K562 (cell line): Measurements from ENCODE around the gene GP1BA. TPM values are rescaled to one million over a fixed set of nuclear protein-coding genes. Genes with fewer than 3 reads are reported as not detected.

ENCODE experiments used
- DMBX1 ChIP-seq: fragments of 250-450 bp; sonication (Bioruptor Pico); IDR thresholded peaks from 2 replicates; pipeline ENCODE4 v1.8.0; 2022; ENCODE audit warnings: inconsistent platforms, mild to moderate bottlenecking, moderate library complexity, borderline replicate concordance
- EP300 ChIP-seq: IDR thresholded peaks from 2 replicates; pipeline ENCODE4 v1.6.1; 2012; ENCODE audit warnings: low read length, improper control_type of control experiment
- FOS ChIP-seq: IDR thresholded peaks from 3 replicates; pipeline ENCODE4 v1.6.1; 2011; ENCODE audit not compliant: insufficient read length; ENCODE audit errors: extremely low read depth
- FOXJ3 ChIP-seq: sonication (generic); formaldehyde crosslinking; IDR thresholded peaks from 2 replicates; pipeline ENCODE4 v1.4.0; 2020; ENCODE audit warnings: mild to moderate bottlenecking, missing genetic modification reagents
- FOXM1 ChIP-seq, 2 experiments: fragments of 450-650 bp in 1 of 2; sonication (generic) in 1 of 2; formaldehyde crosslinking in 1 of 2; IDR thresholded peaks; 2 replicates each; pipeline versions ENCODE4 v1.6.1 to v1.9.0; 2017 to 2022; ENCODE audit warnings: low read depth in 2 of 2, mild to moderate bottlenecking in 2 of 2, missing genetic modification reagents in 1 of 2, moderate library complexity in 1 of 2
- MBD2 ChIP-seq: sonication (generic); IDR thresholded peaks from 2 replicates; pipeline ENCODE4 v1.6.1; 2016; ENCODE audit warnings: low read depth, borderline replicate concordance
- MEF2A ChIP-seq: IDR thresholded peaks from 2 replicates; pipeline ENCODE4 v1.6.1; 2011; ENCODE audit warnings: low read depth, mild to moderate bottlenecking, low read length, moderate library complexity; ENCODE audit not compliant: control insufficient read depth
- MEIS2 ChIP-seq: fragments of 450-650 bp; IDR thresholded peaks from 2 replicates; pipeline ENCODE4 v1.6.1; 2014; ENCODE audit warnings: mild to moderate bottlenecking; ENCODE audit not compliant: partially characterized antibody
- NR2F6 ChIP-seq: fragments of 450-650 bp; formaldehyde crosslinking; IDR thresholded peaks from 2 replicates; pipeline ENCODE4 v1.4.0; 2020; ENCODE audit warnings: mild to moderate bottlenecking
- POLR2A ChIP-seq: fragments of 450-650 bp; conservative IDR thresholded peaks from 2 replicates; pipeline ENCODE4 v1.6.1; 2016
- POU5F1 ChIP-seq: fragments of 150-350 bp; IDR thresholded peaks from 2 replicates; pipeline ENCODE4 v1.6.1; 2014; ENCODE audit warnings: borderline replicate concordance, low read length, low read depth, mild to moderate bottlenecking; ENCODE audit not compliant: partially characterized antibody
- PYGO2 ChIP-seq: fragments of 450-650 bp; IDR thresholded peaks from 2 replicates; pipeline ENCODE4 v1.6.1; 2016; ENCODE audit warnings: mild to moderate bottlenecking, missing genetic modification characterization, moderate library complexity, missing compliant biosample characterization
- TARDBP ChIP-seq: fragments of 450-650 bp; IDR thresholded peaks from 2 replicates; pipeline ENCODE4 v1.6.1; 2016
- TBP ChIP-seq: optimal IDR thresholded peaks from 2 replicates; pipeline ENCODE3; 2011; ENCODE audit warnings: low read depth, low read length, improper control_type of control experiment
- TCF3 ChIP-seq: sonication (generic); formaldehyde crosslinking; IDR thresholded peaks from 2 replicates; pipeline ENCODE4 v1.4.0; 2020; ENCODE audit warnings: mild to moderate bottlenecking, missing genetic modification reagents
- TEAD1 ChIP-seq, 2 experiments: fragments of 450-650 bp in 1 of 2; sonication (generic) in 1 of 2; formaldehyde crosslinking; IDR thresholded peaks; 2 replicates each; pipeline versions ENCODE4 v1.4.0 to v1.8.0; 2020 to 2022; ENCODE audit warnings: mild to moderate bottlenecking in 2 of 2, missing genetic modification reagents in 1 of 2
- ZC3H4 ChIP-seq: sonication (generic); formaldehyde crosslinking; IDR thresholded peaks from 2 replicates; pipeline ENCODE4 v1.9.0; 2021; ENCODE audit warnings: missing genetic modification reagents, borderline replicate concordance
- ZKSCAN3 ChIP-seq: fragments of 250-450 bp; sonication (Bioruptor Pico); IDR thresholded peaks from 2 replicates; pipeline ENCODE4 v1.4.0; 2020
- ZNF124 ChIP-seq: sonication (generic); formaldehyde crosslinking; IDR thresholded peaks from 2 replicates; pipeline ENCODE4 v1.8.1; 2022; ENCODE audit warnings: missing genetic modification reagents
- ZNF232 ChIP-seq: sonication (generic); formaldehyde crosslinking; IDR thresholded peaks from 2 replicates; pipeline ENCODE4 v1.8.0; 2022; ENCODE audit warnings: mild to moderate bottlenecking, missing genetic modification reagents
- ZNF24 ChIP-seq: fragments of 450-650 bp; IDR thresholded peaks from 2 replicates; pipeline ENCODE4 v1.6.1; 2016
- ZNF3 ChIP-seq: fragments of 250-450 bp; sonication (Bioruptor Pico); IDR thresholded peaks from 2 replicates; pipeline ENCODE4 v1.5.0; 2021; ENCODE audit warnings: mild to moderate bottlenecking, moderate library complexity
- ZNF507 ChIP-seq: conservative IDR thresholded peaks from 2 replicates; pipeline ENCODE4 v1.6.1; 2017; ENCODE audit warnings: missing genetic modification characterization, missing compliant biosample characterization
- ZNF696 ChIP-seq: fragments of 250-450 bp; sonication (Bioruptor Pico); conservative IDR thresholded peaks from 2 replicates; pipeline ENCODE4 v1.4.0; 2020; ENCODE audit warnings: mild to moderate bottlenecking, moderate library complexity
- polyA plus RNA-seq, 8 experiments: library from polyadenylated mRNA; depleted of rRNA in 4 of 8; stranded (reverse) in 5 of 8; unstranded in 3 of 8; fragments of >200 nt; fragmentation: Nextera tagmentation in 2 of 8; fragmentation: Illumina TruSeq in 1 of 8; extraction: Ambion mirVana in 2 of 8; extraction: Trizol in 1 of 8; gene quantifications; 2 replicates each; pipeline versions ENCODE4 v1.2.1 to v1.2.3, GENCODE V29; 2011 to 2014; ENCODE audit warnings: inconsistent platforms in 1 of 8, missing spikeins in 1 of 8
- total RNA-seq, 7 experiments: library from RNA; depleted of rRNA in 6 of 7; stranded (reverse); fragments of >200 nt in 6 of 7; fragmentation: Illumina TruSeq in 2 of 7; extraction: Trizol in 2 of 7; gene quantifications; 2 replicates each; pipeline versions ENCODE4 v1.2.1 to v1.2.3, GENCODE V29; 2011 to 2021; ENCODE audit warnings: low replicate concordance in 1 of 7
- TF ChIP-seq, protein P1 (sequence below): fragments of 250-450 bp; sonication (Bioruptor Pico); IDR thresholded peaks from 2 replicates; pipeline ENCODE4 v1.8.0; 2022; ENCODE audit warnings: inconsistent platforms, mild to moderate bottlenecking, moderate library complexity, borderline replicate concordance
- TF ChIP-seq, protein P2 (sequence below): sonication (generic); formaldehyde crosslinking; IDR thresholded peaks from 2 replicates; pipeline ENCODE4 v1.5.0; 2020; ENCODE audit warnings: missing genetic modification reagents
- TF ChIP-seq, protein P3 (sequence below): IDR thresholded peaks from 2 replicates; pipeline ENCODE4 v1.6.1; 2011; ENCODE audit warnings: borderline replicate concordance, low read depth, mild to moderate bottlenecking, moderate library complexity, low read length; ENCODE audit not compliant: insufficient read depth, poor library complexity, severe bottlenecking

GP1BA gene
- total and polyA plus RNA-seq, 9 of the 15 experiments (the other 6 are each of a cell fraction or from before 2014, with no cell fraction given): 0.01 TPM; not detected in 8

DNA sequence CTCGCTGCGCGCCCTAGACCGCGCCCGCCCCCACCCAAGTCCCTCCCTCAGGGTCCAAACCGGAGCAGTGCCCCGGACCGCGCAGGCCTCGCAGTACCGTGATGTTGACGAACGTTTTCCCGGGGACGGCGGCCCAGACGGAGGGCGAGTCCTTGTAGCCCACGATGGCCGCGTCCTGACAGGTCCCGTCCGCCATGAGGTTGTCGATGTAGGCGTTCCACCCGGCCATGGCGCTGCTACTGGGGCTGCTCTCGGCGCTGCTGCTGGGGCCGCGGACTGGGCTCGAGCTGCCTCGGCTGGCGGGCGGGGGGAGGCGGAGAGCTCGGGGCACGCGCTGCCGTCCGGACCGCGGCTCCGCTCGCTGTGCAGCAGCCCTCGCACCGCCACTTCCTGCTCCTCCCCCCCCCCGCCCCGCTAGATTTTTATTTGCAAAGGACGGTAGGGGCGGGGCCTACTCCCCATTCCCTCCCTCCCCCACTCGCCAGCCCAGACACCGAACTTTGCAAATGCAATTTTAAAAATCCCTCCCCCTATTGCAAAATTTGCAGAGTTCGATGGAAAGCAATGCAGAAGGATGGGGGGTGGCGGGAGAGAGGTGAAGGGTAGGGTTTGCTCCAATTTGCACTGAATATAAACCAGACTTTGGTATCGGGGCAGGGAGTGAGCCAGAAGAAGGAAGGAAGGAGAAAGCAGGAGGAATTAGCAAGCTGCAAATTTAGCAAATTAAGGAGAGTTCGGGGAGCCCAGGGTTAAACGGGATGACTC lies 16.3 kb downstream of the GP1BA start, which contains the start of gene PFN1 (continued):
- TF ChIP-seq, protein P1, sequence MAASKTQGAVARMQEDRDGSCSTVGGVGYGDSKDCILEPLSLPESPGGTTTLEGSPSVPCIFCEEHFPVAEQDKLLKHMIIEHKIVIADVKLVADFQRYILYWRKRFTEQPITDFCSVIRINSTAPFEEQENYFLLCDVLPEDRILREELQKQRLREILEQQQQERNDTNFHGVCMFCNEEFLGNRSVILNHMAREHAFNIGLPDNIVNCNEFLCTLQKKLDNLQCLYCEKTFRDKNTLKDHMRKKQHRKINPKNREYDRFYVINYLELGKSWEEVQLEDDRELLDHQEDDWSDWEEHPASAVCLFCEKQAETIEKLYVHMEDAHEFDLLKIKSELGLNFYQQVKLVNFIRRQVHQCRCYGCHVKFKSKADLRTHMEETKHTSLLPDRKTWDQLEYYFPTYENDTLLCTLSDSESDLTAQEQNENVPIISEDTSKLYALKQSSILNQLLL (CRISPR knock-in tag): no peak
- no peak for TF ChIP-seq FOS
- TF ChIP-seq PYGO2: no peak
- TF ChIP-seq NR2F6 (CRISPR knock-in tag): no peak
- TF ChIP-seq ZNF24: no peak
- TF ChIP-seq FOXM1 (IDR thresholded peaks at IDR 0.05; ENCODE audit: low read depth): peak; percentile 68
- TF ChIP-seq FOXM1 (CRISPR knock-in tag; IDR thresholded peaks at IDR 0.05; ENCODE audit: low read depth): 0 out of 2 replicates have a peak, but pooled peaks have one; percentile 39
- TF ChIP-seq FOXJ3 (CRISPR knock-in tag): no peak
- TF ChIP-seq, protein P2, sequence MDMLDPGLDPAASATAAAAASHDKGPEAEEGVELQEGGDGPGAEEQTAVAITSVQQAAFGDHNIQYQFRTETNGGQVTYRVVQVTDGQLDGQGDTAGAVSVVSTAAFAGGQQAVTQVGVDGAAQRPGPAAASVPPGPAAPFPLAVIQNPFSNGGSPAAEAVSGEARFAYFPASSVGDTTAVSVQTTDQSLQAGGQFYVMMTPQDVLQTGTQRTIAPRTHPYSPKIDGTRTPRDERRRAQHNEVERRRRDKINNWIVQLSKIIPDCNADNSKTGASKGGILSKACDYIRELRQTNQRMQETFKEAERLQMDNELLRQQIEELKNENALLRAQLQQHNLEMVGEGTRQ: no peak
- TF ChIP-seq ZNF696 (CRISPR knock-in tag): no peak
- TF ChIP-seq MBD2: peak; percentile 50; the same call in 1 of the 2 replicates
- TF ChIP-seq, protein P3, sequence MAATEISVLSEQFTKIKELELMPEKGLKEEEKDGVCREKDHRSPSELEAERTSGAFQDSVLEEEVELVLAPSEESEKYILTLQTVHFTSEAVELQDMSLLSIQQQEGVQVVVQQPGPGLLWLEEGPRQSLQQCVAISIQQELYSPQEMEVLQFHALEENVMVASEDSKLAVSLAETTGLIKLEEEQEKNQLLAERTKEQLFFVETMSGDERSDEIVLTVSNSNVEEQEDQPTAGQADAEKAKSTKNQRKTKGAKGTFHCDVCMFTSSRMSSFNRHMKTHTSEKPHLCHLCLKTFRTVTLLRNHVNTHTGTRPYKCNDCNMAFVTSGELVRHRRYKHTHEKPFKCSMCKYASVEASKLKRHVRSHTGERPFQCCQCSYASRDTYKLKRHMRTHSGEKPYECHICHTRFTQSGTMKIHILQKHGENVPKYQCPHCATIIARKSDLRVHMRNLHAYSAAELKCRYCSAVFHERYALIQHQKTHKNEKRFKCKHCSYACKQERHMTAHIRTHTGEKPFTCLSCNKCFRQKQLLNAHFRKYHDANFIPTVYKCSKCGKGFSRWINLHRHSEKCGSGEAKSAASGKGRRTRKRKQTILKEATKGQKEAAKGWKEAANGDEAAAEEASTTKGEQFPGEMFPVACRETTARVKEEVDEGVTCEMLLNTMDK: no peak
- TF ChIP-seq ZNF232: no peak
- peak; percentile 88 for TF ChIP-seq POLR2A
- no peak for TF ChIP-seq ZC3H4 (CRISPR knock-in tag)
- no peak for TF ChIP-seq EP300
- TF ChIP-seq ZNF3 (CRISPR knock-in tag): no peak
- no peak for TF ChIP-seq DMBX1 (CRISPR knock-in tag)
- no peak for TF ChIP-seq POU5F1
- TF ChIP-seq MEF2A: no peak
- TF ChIP-seq TEAD1 (CRISPR knock-in tag; IDR thresholded peaks at IDR 0.05): 0 out of 4 replicates have a peak, but pooled peaks of 1 of the 2 experiments have one; percentile 39
- TF ChIP-seq ZNF507: no peak
- no peak for TF ChIP-seq ZKSCAN3 (CRISPR knock-in tag)
- no peak for TF ChIP-seq TCF3 (CRISPR knock-in tag)
- no peak for TF ChIP-seq TBP
- TF ChIP-seq ZNF124 (CRISPR knock-in tag): no peak
- TF ChIP-seq TARDBP: no peak
- no peak for TF ChIP-seq MEIS2
